ENCODE results near the gene CCR4. TPM values are rescaled to one million over a fixed set of nuclear protein-coding genes. Genes with fewer than 3 reads are reported as not detected.

The CCR4 gene
- total and polyA plus RNA-seq, 2 of the 4 experiments (the other 2 are of a cell fraction), result not detected

DNA sequence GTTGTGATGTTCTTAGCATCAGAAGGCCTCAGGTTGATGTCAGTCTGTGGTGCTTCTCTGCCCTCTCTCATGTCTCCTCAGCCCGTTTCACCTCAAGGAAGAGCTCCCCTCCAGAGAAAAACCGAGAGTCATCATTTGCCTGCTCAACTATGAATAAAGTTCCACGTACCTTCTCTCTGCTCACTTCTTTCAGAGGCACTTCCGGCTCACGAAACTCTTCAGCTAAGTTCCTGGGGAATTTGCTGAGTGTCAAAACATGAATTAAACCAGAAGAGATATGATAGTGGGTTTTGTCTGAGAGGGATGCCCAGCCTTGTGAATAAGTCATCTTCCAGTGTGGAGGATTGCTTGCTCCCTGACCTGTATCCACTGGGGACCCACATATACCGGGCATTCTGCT lies 37.7 kb downstream of the CCR4 start:
- no peaks in the 10 kb centered on the region for H3K9me1 ChIP-seq (ENCODE audit: insufficient read depth, low read length)
- no peak overlapping the region for H4K5ac ChIP-seq (ENCODE audit: low read depth, low read length)
- no peak overlapping the region for H3K56ac ChIP-seq (ENCODE audit: extremely low read depth, insufficient read depth, low read length)
- H2AK9ac ChIP-seq (replicated peaks; ENCODE audit: low read depth, low read length, poor library complexity), result no peak overlapping the region
- no peak overlapping the region for H2BK120ac ChIP-seq (ENCODE audit: low read depth, low read length)
- in situ Hi-C loops (cut with MboI; ENCODE audit: low sequenced_read_pairs) (no loop called here), dilution Hi-C loops (cut with HindIII; ENCODE audit: low sequenced_read_pairs, unreplicated experiment) (no loop called here), intact Hi-C loops (cut with micrococcal nuclease) (no loop called here)
- DNase-seq (no peak), ATAC-seq (ENCODE audit: low read depth) (no peak)
- no peak overlapping the region for H2BK15ac ChIP-seq (ENCODE audit: low read depth, low read length)
- TF ChIP-seq RFX5 (IDR thresholded peaks at IDR 0.05; ENCODE audit: low read depth, low read length) (no peak), CEBPB (IDR thresholded peaks at IDR 0.05; ENCODE audit: low read depth, low read length) (no peak), MXI1 (IDR thresholded peaks at IDR 0.05; ENCODE audit: borderline replicate concordance, low read depth, low read length) (no peak), POLR2A (IDR thresholded peaks at IDR 0.05; ENCODE audit: low read depth, low read length) (no peak), MAFK (IDR thresholded peaks at IDR 0.05; ENCODE audit: low read depth, low read length) (no peak), CTCF (conservative IDR thresholded peaks at IDR 0.05; ENCODE audit: low read depth, low read length) (no peak), BHLHE40 (IDR thresholded peaks at IDR 0.05; ENCODE audit: low read depth, low read length) (no peak), RCOR1 (IDR thresholded peaks at IDR 0.05; ENCODE audit: insufficient replicate concordance, low read length) (no peak), MAZ (IDR thresholded peaks at IDR 0.05; ENCODE audit: borderline replicate concordance, low read depth, low read length) (no peak), FOS (IDR thresholded peaks at IDR 0.05; ENCODE audit: low read depth, low read length) (no peak), USF2 (IDR thresholded peaks at IDR 0.05; ENCODE audit: low read depth, low read length) (no peak), ELK1 (IDR thresholded peaks at IDR 0.05; ENCODE audit: borderline replicate concordance, low read depth, low read length) (no peak)
- H3K23ac ChIP-seq (ENCODE audit: low read depth, low read length), result no peak overlapping the region
- no peak overlapping the region for H4K8ac ChIP-seq (ENCODE audit: low read depth in 2 of 2, low read length in 2 of 2)
- no peak overlapping the region for H2BK5ac ChIP-seq (ENCODE audit: low read depth, low read length, poor library complexity, severe bottlenecking)
- H2AFZ ChIP-seq (replicated peaks; ENCODE audit: low read length, poor library complexity), result no peak overlapping the region
- no peaks in the 10 kb centered on the region; the same call in 1 of the 2 replicates for H3K27me3 ChIP-seq (ENCODE audit: control insufficient read depth, insufficient read depth, low read length)
- ChIA-PET CTCF (no interaction called here), POLR2A (ENCODE audit: unreplicated experiment) (interaction anchor here (0.6 kb wide), 1 partner anchor 29 kb away, joined by 3 read pairs; no protein-coding TSS in a partner anchor)
- no peak overlapping the region for H2BK20ac ChIP-seq (ENCODE audit: low read depth, low read length)
- no peak overlapping the region for H3K27ac ChIP-seq (ENCODE audit: insufficient read depth, low read length)
- H3K4ac ChIP-seq (ENCODE audit: low read depth, low read length), result no peak overlapping the region
- no peak overlapping the region for H3K9ac ChIP-seq (ENCODE audit: low read depth, low read length)
- no peaks in the 10 kb centered on the region for H3K4me1 ChIP-seq (ENCODE audit: control insufficient read depth, insufficient read depth, low read length)
- H3K9me3 ChIP-seq (ENCODE audit: control insufficient read depth, insufficient read depth, low read length), result no peaks in the 10 kb centered on the region
- no peaks in the 10 kb centered on the region for H3K79me1 ChIP-seq (ENCODE audit: low read depth in 1 of 2, low read length in 2 of 2)
- no peak overlapping the region for H4K91ac ChIP-seq (ENCODE audit: insufficient read depth, low read depth, low read length)
- no peak overlapping the region for H3K4me3 ChIP-seq (ENCODE audit: insufficient read depth, low read depth, low read length)
- WGBS, 2 experiments (ENCODE audit: extremely low coverage in 2 of 2, insufficient read length in 1 of 2), result no CpG with 5 or more reads among the region's 6 CpGs
- no peaks in the 10 kb centered on the region for H4K20me1 ChIP-seq (ENCODE audit: insufficient read depth, low read length)
- no peak overlapping the region for H3K18ac ChIP-seq (ENCODE audit: low read depth, low read length)
- H3K14ac ChIP-seq (replicated peaks; ENCODE audit: low read depth, low read length), result no peak overlapping the region
- H2AK5ac ChIP-seq (ENCODE audit: low read depth, low read length), result no peak overlapping the region
- no peak overlapping the region for H3K4me2 ChIP-seq (ENCODE audit: low read depth, low read length)
- no peaks in the 10 kb centered on the region for H3K36me3 ChIP-seq (ENCODE audit: control insufficient read depth, insufficient read depth, low read length)
- no TSS peak for BruUV-seq (replicated peaks)
